Dedifferentiated amniotic fluid mesenchymal stem cell (primary cell): ENCODE measurements around the gene LRFN3.
A peak's percentile ranks its signal among the peaks of the same experiment; 100 is the strongest.
"Not testable (repeated sequence)": the region's sequence is repeated elsewhere in the genome, so short reads cannot be mapped to it uniquely, and the experiment has no call there.

Experiments
- DNase-seq: peaks from one replicate; pipeline ENCODE4 v3.0.0-alpha.2; 2016; ENCODE audit errors: extremely low spot score

Gene LRFN3

GRCh38 chr19:35907377-35907745 is 28.8 kb upstream of the LRFN3 start:
- no peak for DNase-seq

- DNase-seq: no peak
Observed at GRCh38 chr19:35908010-35908441, 28.1 kb upstream of the LRFN3 start, which contains the start of gene TYROBP. TYROBP (minus strand) TSS chr19:35908295; CDS start chr19:35908228, 67 bp downstream.

DNA sequence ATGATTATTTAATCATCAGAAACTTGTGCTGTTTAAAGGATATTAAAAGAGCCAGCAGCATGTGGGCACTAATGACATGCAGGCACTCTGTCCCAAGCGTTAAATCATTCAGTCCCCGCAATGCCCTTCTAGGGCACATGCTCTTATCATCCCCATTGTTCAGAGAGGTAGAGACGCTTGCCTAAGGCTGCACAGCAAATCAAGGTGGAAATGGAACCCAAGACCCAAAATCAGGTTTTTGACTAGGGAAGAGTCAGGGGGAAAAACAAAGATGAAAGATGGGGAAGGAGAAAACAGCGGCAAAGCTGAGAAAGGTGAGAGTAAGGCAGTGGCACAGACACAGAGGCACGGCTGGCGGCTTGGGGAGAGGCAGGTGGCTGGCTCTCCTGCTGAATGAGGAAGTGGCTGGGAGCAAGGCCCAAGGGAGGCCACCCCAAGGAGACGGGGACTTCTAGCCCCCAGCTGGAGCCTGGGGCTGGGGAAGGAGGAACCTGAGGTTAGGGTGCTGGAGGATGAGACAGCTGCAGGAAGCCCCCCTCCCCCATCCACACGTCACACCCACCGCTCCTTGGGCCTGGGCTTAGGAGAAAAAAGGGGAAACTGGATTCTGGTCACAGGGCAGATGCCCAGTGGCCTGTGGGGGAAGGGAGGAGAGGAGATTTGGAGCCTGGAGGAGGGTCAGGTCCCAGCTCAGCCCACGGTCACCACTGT is 27.0 kb upstream of the LRFN3 start:
- no peak for DNase-seq

DNA sequence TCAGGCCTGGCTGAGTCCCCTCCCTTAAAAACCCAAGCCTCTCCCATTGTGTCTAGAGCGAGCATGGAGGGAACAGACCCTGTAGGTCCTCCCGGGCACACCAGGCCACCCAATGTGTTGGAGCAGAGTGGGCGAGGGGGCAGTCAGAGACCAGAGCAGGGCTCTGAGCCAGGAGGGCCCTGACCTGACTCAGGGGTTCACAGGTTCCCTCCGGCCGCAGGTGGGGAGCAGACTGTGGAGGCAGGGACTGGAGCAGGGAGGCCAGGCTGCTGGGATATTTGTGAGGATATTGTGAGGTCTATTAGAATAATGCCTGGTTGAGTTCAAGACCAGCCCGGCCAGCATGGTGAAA is 26.5 kb upstream of the LRFN3 start:
- no peak for DNase-seq

DNA sequence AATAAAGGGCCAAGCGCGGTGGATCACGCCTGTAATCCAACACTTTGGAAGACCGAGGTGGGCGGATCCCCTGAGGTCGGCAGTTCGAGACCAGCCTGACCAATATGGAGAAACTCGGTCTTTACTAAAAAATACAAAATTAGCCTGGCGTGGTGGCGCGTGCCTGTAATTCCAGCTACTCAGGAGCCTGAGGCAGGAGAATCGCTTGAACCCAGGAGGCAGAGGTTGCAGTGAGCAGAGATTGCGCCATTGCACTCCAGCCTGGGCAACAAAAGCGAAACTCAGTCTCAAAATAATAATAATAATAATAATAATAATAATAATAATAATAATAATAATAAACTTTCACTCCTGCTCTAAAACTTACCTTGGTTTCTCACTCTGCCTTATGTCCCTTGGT is 25.8 kb upstream of the LRFN3 start:
- DNase-seq: not testable (repeated sequence)

DNA sequence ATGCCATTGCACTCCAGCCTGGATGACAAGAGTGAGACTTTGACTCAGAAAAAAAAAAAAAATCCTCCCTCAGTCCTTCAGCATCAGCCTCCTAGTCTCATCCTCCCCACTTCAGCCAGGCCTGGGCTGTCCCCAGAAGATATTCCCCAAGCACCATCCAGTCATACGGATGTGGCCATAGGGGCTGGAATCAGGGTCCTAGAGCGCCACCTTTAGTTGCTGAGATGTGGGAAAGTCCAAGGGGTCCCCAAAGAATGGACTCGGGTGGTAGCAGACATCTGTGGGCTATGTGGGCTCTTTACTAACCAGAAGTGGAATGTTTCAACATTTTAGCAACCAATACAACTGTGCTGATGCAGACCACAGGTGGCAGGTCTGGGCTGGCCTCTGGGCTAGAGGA is 25.0 kb upstream of the LRFN3 start:
- no peak for DNase-seq

DNA sequence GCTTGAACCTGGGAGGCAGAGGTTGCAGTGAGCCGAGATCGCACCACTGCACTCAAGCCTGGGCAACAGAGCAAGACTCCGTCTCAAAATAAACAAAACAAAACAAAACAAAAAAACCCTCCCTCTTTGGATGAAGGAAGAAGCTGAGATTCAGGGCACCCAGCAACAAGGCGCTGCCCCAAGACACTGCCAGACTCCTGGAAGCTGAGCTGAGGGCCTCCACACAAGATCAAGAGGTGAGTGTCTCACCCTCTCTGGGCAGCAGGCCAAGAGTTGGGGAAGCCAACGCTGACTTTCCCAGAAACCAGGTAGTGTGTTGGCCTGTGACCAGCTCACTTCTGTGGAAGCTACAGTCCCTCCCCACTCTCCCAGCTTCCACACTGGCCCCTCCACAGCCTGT is 24.4 kb upstream of the LRFN3 start:
- DNase-seq: no peak

DNA sequence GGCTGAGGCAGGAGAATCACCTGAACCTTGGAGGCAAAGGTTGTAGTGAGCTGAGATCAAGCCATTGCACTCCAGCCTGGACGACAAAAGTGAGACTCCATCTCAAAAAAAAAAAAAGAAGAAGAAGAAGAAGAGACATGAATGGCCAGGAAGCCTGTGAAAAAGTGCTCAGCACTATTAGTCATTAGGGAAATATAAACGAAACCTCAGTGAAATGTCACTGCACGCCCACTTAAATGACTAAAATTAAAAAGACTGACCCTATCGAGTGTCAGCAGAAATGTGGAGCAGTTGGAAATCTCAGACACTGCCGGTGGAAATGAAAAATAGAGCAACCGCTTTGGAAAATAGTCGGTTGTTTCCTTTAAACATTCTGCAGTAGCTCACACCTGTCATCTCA is 22.6 kb upstream of the LRFN3 start:
- no peak for DNase-seq

GRCh38 chr19:35915443-35915842 is 20.7 kb upstream of the LRFN3 start:
- DNase-seq: no peak

- DNase-seq: no peak
Observed at GRCh38 chr19:35919306-35919705, 16.9 kb upstream of the LRFN3 start.

GRCh38 chr19:35921012-35921411 is 15.2 kb upstream of the LRFN3 start:
- DNase-seq: no peak

GRCh38 chr19:35925501-35925900 is 10.7 kb upstream of the LRFN3 start:
- DNase-seq: no peak

DNA sequence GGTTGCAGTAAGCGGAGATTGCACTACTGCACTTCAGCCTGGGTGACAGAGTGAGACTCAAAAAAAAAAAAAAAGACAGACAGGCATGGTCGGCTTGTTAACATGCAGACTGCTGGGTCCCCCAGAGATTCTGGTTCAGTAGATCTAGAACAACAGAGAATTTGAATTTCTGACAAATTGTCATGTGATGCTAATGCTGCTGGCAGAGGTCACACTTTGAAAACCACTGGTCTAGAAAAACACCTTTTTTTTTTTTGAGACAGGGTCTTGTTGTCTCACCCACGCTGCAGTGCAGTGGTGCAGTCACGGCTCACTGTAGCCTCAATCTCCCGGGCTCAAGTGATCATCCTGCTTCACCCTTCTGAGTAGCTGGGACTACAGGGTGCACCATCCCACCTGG is 7.7 kb upstream of the LRFN3 start:
- no peak for DNase-seq

GRCh38 chr19:35929876-35930275 is 6.3 kb upstream of the LRFN3 start:
- DNase-seq: no peak

DNA sequence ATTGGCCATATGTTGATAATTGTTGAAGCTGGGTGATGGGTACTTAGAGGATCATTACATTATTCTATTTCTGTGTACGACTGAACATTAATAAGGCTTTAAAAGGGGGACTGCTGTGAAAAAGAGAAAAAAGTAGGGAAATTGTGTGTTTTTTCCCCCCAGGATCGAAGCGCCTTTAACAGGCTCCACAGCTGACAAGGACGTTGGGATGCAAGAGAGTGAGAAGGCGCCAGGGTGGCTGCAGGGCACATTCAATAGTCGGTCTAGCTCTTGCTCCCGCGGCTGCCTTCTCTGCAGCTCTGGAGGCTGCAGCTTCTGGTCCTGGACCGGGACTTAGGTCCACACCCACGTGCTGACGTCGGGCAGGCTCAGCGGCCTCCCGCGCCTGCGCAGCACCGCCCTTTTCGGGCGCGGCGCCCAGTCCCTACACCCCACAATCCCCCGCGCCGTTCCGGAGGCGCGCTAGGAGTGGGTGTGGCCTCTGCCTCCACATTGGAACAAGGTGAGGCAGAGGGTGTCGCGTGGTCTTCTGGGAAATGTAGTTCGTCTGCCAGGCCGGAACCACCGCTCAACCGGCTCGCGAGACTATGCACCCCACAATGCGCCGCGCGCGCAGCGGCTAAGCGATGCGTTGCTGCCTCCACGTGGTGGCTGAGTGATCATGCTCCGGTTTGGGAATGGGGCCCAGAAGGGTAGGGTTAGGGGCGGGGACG is 4.9 kb upstream of the LRFN3 start:
- peak; percentile 99 for DNase-seq

DNA sequence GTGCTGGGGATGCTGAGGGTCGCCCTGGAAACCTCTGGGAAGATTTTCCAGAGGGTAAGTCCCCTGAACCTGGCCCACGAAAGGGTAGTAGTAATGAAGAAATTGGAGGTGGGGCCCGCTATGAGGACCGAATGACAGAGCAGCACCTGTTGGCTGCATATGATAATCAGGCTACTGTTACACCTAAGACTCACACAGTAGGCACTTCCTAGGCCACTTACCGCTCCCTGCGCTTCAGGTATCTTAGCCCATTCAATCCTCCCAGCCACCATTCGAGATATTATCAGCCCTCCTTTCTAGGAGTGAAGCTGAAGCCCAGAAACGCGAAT is 4.3 kb upstream of the LRFN3 start:
- no peak for DNase-seq

- DNase-seq: no peak
Observed at GRCh38 chr19:35932291-35932936, 3.8 kb upstream of the LRFN3 start.

GRCh38 chr19:35936738-35937268 is 629 bp downstream of the LRFN3 start:
- no peak for DNase-seq

- no peak for DNase-seq
Observed at GRCh38 chr19:35937345-35938281, 1.4 kb downstream of the LRFN3 start.

DNA sequence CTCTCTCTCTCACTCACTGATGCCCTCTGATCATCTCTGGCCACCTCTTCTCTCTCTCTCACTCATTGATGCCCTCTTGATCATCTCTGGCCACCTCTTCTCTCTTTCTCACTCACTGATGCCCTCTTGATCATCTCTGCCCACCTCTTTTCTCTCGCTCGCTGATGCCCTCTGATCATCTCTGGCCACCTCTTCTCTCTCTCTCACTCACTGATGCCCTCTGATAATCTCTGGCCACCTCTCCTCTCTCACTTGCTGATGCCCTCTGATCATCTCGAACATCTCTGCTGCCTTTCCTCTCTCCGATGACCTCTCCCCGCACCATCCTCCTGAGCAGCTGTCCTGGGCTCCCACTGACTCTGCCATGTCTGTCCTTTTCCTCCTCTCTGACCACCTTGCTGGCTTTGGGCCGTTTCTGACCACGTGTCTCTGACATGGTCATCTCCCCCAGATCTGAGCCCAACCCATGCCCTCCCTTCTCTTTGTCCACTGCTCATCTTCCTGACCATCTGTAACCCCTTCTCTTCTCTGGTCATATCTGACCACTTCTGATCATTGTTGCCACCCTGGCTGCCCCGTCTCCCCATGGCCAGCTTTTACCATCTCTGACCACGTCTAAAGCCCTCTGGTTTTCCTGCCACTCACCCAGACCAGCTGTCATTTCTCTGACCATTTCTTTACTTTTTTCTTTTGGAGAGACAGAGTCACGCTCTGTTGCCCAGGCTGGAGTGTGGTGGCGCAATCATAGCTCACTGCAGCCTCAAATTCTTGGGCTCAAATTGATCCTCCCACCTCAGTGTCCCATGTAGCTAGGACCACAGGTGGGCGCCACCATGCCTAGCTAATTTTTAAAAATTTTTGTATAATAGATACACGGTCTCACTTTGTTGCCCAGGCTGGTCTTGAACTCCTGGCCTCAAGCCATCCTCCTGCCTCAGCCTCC is 2.4 kb downstream of the LRFN3 start:
- DNase-seq: no peak
